A549 (cell line): ENCODE data around the gene EPB42. TPM values are rescaled to one million over a fixed set of nuclear protein-coding genes. Genes with fewer than 3 reads are reported as not detected.

Experiments used
- ATAC-seq, 2 experiments: fragments of 200-7000 bp in 1 of 2; fragments of >200 bp in 1 of 2; cut with Nextera tagmentation in 1 of 2; cut with Tn5 transposase in 1 of 2; 3 replicates each; pipeline versions ENCODE4 v1.8.0 to v1.9.1; 2018 to 2020; ENCODE audit warnings: mild to moderate bottlenecking in 1 of 2, moderate library complexity in 1 of 2
- CTCF ChIA-PET: fragments of 300-600 bp; sonication (Branson Sonifier 250); formaldehyde crosslinking; extraction: SDS; loops from one replicate; lab custom pipeline; 2021; ENCODE audit warnings: antibody characterized with exemption, inconsistent platforms; lab: Yijun Ruan, JAX
- POLR2A ChIA-PET: fragments of 350-600 bp; formaldehyde crosslinking; extraction: SDS; loops from one replicate; lab custom pipeline; 2021; ENCODE audit warnings: antibody characterized with exemption, inconsistent platforms; lab: Yijun Ruan, JAX
- DNase-seq, 2 experiments: peaks; one replicate each; pipeline versions ENCODE4 v3.0.0 to v3.0.0-alpha.2; 2011 to 2016; ENCODE audit warnings: low read depth in 1 of 2, low spot score in 1 of 2
- FAIRE-seq: peaks from 2 replicates; lab custom pipeline; 2011; peaks lifted over from hg19 to GRCh38; lab: Jason Lieb, UNC
- H3K27ac ChIP-seq, 2 experiments: fragments of >200 bp; sonication (Bioruptor Twin); formaldehyde crosslinking; 3 replicates each; pipeline ENCODE4 v1.5.1; 2016 to 2017
- H3K4me1 ChIP-seq: fragments of >200 bp; sonication (Bioruptor Twin); formaldehyde crosslinking; 3 replicates; pipeline ENCODE4 v1.6.1; 2016
- H3K4me2 ChIP-seq: fragments of >200 bp; sonication (Bioruptor Twin); formaldehyde crosslinking; 3 replicates; pipeline ENCODE4 v1.6.1; 2016
- H3K4me3 ChIP-seq: fragments of >200 bp; sonication (Bioruptor Twin); formaldehyde crosslinking; 3 replicates; pipeline ENCODE4 v1.5.1; 2016
- H3K9me3 ChIP-seq: fragments of >200 bp; sonication (Bioruptor Twin); formaldehyde crosslinking; 3 replicates; pipeline ENCODE4 v1.6.1; 2016
- BCL3 ChIP-seq: fragments of >200 bp; sonication (Bioruptor Twin); formaldehyde crosslinking; IDR thresholded peaks from 3 replicates; pipeline ENCODE4 v1.6.1; 2016
- BHLHE40 ChIP-seq: IDR thresholded peaks from 2 replicates; pipeline ENCODE4 v1.6.1; 2012; ENCODE audit warnings: low read depth, low read length, inconsistent platforms
- CBX2 ChIP-seq: fragments of 200-600 bp; sonication (generic); IDR thresholded peaks from 2 replicates; pipeline ENCODE4 v1.6.1; 2016; ENCODE audit warnings: low read depth, mild to moderate bottlenecking, borderline replicate concordance
- CHD2 ChIP-seq: fragments of 150-350 bp; IDR thresholded peaks from 2 replicates; pipeline ENCODE4 v1.6.1; 2014; ENCODE audit warnings: low read length; ENCODE audit not compliant: partially characterized antibody
- EHF ChIP-seq: fragments of 250-450 bp; sonication (Bioruptor Pico); IDR thresholded peaks from 2 replicates; pipeline ENCODE4 v1.5.0; 2020; ENCODE audit warnings: mild to moderate bottlenecking
- EHMT2 ChIP-seq: fragments of 200-600 bp; sonication (generic); IDR thresholded peaks from 2 replicates; pipeline ENCODE4 v1.6.1; 2016; ENCODE audit warnings: antibody characterized with exemption, low read depth, mild to moderate bottlenecking, moderate library complexity
- EP300 ChIP-seq, 2 experiments: fragments of >200 bp; sonication (Bioruptor Twin); formaldehyde crosslinking; IDR thresholded peaks; 2 replicates in 1 of 2; 3 replicates in 1 of 2; pipeline ENCODE4 v1.6.1; 2016 to 2017
- FOSB ChIP-seq: fragments of 250-450 bp; sonication (Bioruptor Pico); IDR thresholded peaks from 2 replicates; pipeline ENCODE4 v1.5.0; 2020; ENCODE audit warnings: mild to moderate bottlenecking, moderate library complexity
- GATA3 ChIP-seq: IDR thresholded peaks from 2 replicates; pipeline ENCODE4 v1.6.1; 2012; ENCODE audit warnings: borderline replicate concordance
- HDAC2 ChIP-seq: fragments of 200-600 bp; sonication (generic); IDR thresholded peaks from 2 replicates; pipeline ENCODE4 v1.6.1; 2016
- HEYL ChIP-seq: fragments of 250-450 bp; sonication (Bioruptor Pico); IDR thresholded peaks from 2 replicates; pipeline ENCODE4 v1.8.0; 2021; ENCODE audit warnings: mild to moderate bottlenecking, moderate library complexity
- HMGXB4 ChIP-seq: fragments of 250-450 bp; sonication (Bioruptor Pico); IDR thresholded peaks from 2 replicates; pipeline ENCODE4 v1.5.0; 2021; ENCODE audit warnings: mild to moderate bottlenecking, moderate library complexity, borderline replicate concordance
- HOXB13 ChIP-seq: fragments of 250-450 bp; sonication (Bioruptor Pico); IDR thresholded peaks from 2 replicates; pipeline ENCODE4 v1.5.0; 2020; ENCODE audit warnings: low read depth, mild to moderate bottlenecking, moderate library complexity
- HOXB5 ChIP-seq: fragments of 250-450 bp; sonication (Bioruptor Pico); IDR thresholded peaks from 2 replicates; pipeline ENCODE4 v1.5.0; 2020; ENCODE audit warnings: mild to moderate bottlenecking, moderate library complexity
- KDM1A ChIP-seq: fragments of 200-600 bp; sonication (generic); IDR thresholded peaks from 2 replicates; pipeline ENCODE4 v1.6.1; 2016; ENCODE audit warnings: low read depth, mild to moderate bottlenecking
- KDM5A ChIP-seq: fragments of 200-600 bp; sonication (generic); IDR thresholded peaks from 2 replicates; pipeline ENCODE4 v1.6.1; 2016; ENCODE audit warnings: antibody characterized with exemption, mild to moderate bottlenecking
- MYC ChIP-seq: IDR thresholded peaks from 2 replicates; pipeline ENCODE4 v1.6.1; 2012; ENCODE audit warnings: mild to moderate bottlenecking, inconsistent platforms, low read length, improper control_type of control experiment, borderline replicate concordance
- NPAS2 ChIP-seq: fragments of 250-450 bp; sonication (Bioruptor Pico); IDR thresholded peaks from 2 replicates; pipeline ENCODE4 v1.8.0; 2022; ENCODE audit warnings: mild to moderate bottlenecking, moderate library complexity, borderline replicate concordance
- PBX3 ChIP-seq: IDR thresholded peaks from 2 replicates; pipeline ENCODE4 v1.6.1; 2012
- PHF8 ChIP-seq: fragments of 200-600 bp; sonication (generic); IDR thresholded peaks from 2 replicates; pipeline ENCODE4 v1.6.1; 2016; ENCODE audit warnings: low read depth, mild to moderate bottlenecking, antibody characterized with exemption, moderate library complexity, borderline replicate concordance
- POLR2AphosphoS2 ChIP-seq: conservative IDR thresholded peaks from 2 replicates; pipeline ENCODE4 v1.6.1; 2012; ENCODE audit warnings: low read length, improper control_type of control experiment, inconsistent platforms
- RARB ChIP-seq: fragments of 250-450 bp; sonication (Bioruptor Pico); IDR thresholded peaks from 2 replicates; pipeline ENCODE4 v1.8.0; 2021; ENCODE audit warnings: mild to moderate bottlenecking, moderate library complexity
- RCOR1 ChIP-seq: fragments of 150-350 bp; IDR thresholded peaks from 2 replicates; pipeline ENCODE4 v1.6.1; 2014; ENCODE audit warnings: antibody characterized with exemption, low read length, low read depth
- RFX5 ChIP-seq: fragments of 450-650 bp; IDR thresholded peaks from 2 replicates; pipeline ENCODE4 v1.7.1; 2014; ENCODE audit warnings: antibody characterized with exemption, mild to moderate bottlenecking, moderate library complexity
- RNF2 ChIP-seq: fragments of 200-600 bp; sonication (generic); IDR thresholded peaks from 2 replicates; pipeline ENCODE4 v1.6.1; 2016; ENCODE audit warnings: low read depth, mild to moderate bottlenecking, antibody characterized with exemption, moderate library complexity, borderline replicate concordance
- TFCP2L1 ChIP-seq: fragments of 250-450 bp; sonication (Bioruptor Pico); IDR thresholded peaks from 2 replicates; pipeline ENCODE4 v1.5.0; 2021; ENCODE audit warnings: mild to moderate bottlenecking
- TP53 ChIP-seq: fragments of 250-450 bp; sonication (Bioruptor Pico); IDR thresholded peaks from 2 replicates; pipeline ENCODE4 v1.5.0; 2021; ENCODE audit warnings: mild to moderate bottlenecking, moderate library complexity
- ZC3H11A ChIP-seq: fragments of 450-650 bp; IDR thresholded peaks from 2 replicates; pipeline ENCODE4 v1.6.1; 2014; ENCODE audit warnings: antibody characterized with exemption, mild to moderate bottlenecking
- ZSCAN20 ChIP-seq: fragments of 250-450 bp; sonication (Bioruptor Pico); IDR thresholded peaks from 2 replicates; pipeline ENCODE4 v1.8.0; 2022; ENCODE audit warnings: mild to moderate bottlenecking, moderate library complexity
- WGBS: methylation state at CpG from one replicate; pipeline ENCODE4 v1.1.6; 2017; ENCODE audit errors: missing lambda C conversion rate; 5-methylcytosine and 5-hydroxymethylcytosine counted together
- polyA plus RNA-seq, 4 experiments: library from polyadenylated mRNA; depleted of rRNA in 3 of 4; stranded (reverse); fragments of >200 nt; fragmentation: RNase III in 1 of 4; extraction: RNeasy Plus Mini Kit Qiagen cat#74134 plus additional on column Dnase treatment in 1 of 4; gene quantifications; 2 replicates in 3 of 4; 3 replicates in 1 of 4; pipeline ENCODE4 v1.2.3, GENCODE V29; 2011 to 2017
- TF ChIP-seq, protein P1 (sequence below): IDR thresholded peaks from 2 replicates; pipeline ENCODE4 v1.6.1; 2012; ENCODE audit warnings: low read depth, borderline replicate concordance
- TF ChIP-seq, protein P2 (sequence below): IDR thresholded peaks from 2 replicates; pipeline ENCODE4 v1.6.1; 2012

Gene EPB42
- polyA plus RNA-seq, 2 of the 4 experiments (the other 2 are of a cell fraction), result not detected

GRCh38 chr15:43255376-43255775 is 34.6 kb upstream of the EPB42 start (continued):
- TF ChIP-seq EHF (CRISPR knock-in tag) (no peak), GATA3 (no peak), RCOR1 (no peak)
- TF ChIP-seq, all 56 proteins: peak for 0

- FAIRE-seq, result no peak
- TF ChIP-seq, protein P1, sequence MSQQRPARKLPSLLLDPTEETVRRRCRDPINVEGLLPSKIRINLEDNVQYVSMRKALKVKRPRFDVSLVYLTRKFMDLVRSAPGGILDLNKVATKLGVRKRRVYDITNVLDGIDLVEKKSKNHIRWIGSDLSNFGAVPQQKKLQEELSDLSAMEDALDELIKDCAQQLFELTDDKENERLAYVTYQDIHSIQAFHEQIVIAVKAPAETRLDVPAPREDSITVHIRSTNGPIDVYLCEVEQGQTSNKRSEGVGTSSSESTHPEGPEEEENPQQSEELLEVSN, result no peak
- no peak for TF ChIP-seq MYC
- TF ChIP-seq RFX5, result no peak
- no peak for TF ChIP-seq TP53 (CRISPR knock-in tag)
- no peak for TF ChIP-seq HEYL
- TF ChIP-seq TFCP2L1, result no peak
- TF ChIP-seq NPAS2 (CRISPR knock-in tag), result no peak
- TF ChIP-seq BCL3, result no peak
- no peak for TF ChIP-seq HOXB5 (CRISPR knock-in tag)
- TF ChIP-seq KDM5A, result no peak
- TF ChIP-seq RNF2, result no peak
- TF ChIP-seq, protein P2, sequence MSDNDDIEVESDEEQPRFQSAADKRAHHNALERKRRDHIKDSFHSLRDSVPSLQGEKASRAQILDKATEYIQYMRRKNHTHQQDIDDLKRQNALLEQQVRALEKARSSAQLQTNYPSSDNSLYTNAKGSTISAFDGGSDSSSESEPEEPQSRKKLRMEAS, result no peak
- no peak for TF ChIP-seq RARB
- TF ChIP-seq EHMT2, result no peak
- no peak for TF ChIP-seq KDM1A
- no peak for TF ChIP-seq ZC3H11A
- TF ChIP-seq PHF8, result no peak
- TF ChIP-seq, all 56 proteins: peak for 0
These were observed 32.9 kb upstream of the EPB42 start for GRCh38 chr15:43253431-43254403.

GRCh38 chr15:43251871-43252250 is 31.0 kb upstream of the EPB42 start:
- Histone ChIP-seq H3K27ac (no peak overlapping the region), H3K4me2 (no peak overlapping the region), H3K4me3 (no peak overlapping the region), H3K4me1 (no peaks in the 10 kb centered on the region), H3K9me3 (no peaks in the 10 kb centered on the region)
- no peak for DNase-seq
- FAIRE-seq, result no peak
- ChIA-PET CTCF (interaction anchor here (2.8 kb wide), 1 partner anchor 33 kb away, joined by 18 read pairs; no protein-coding TSS in a partner anchor), POLR2A (no interaction called here)
- 48% methylated on average over 4 of the region's 4 CpGs for WGBS
- ATAC-seq, result no peak
- no peak for TF ChIP-seq PBX3
- TF ChIP-seq HMGXB4 (CRISPR knock-in tag), result no peak
- no peak for TF ChIP-seq EP300 (IDR thresholded peaks at IDR 0.05)
- TF ChIP-seq CBX2, result no peak
- TF ChIP-seq MYC, result no peak
- no peak for TF ChIP-seq TFCP2L1
- TF ChIP-seq HOXB13 (CRISPR knock-in tag), result no peak
- no peak for TF ChIP-seq CHD2
- TF ChIP-seq, protein P1, result no peak
- no peak for TF ChIP-seq HDAC2
- no peak for TF ChIP-seq ZSCAN20 (CRISPR knock-in tag)
- no peak for TF ChIP-seq BHLHE40
- no peak for TF ChIP-seq EHF (CRISPR knock-in tag)
- TF ChIP-seq POLR2AphosphoS2, result no peak
- no peak for TF ChIP-seq RARB
- TF ChIP-seq FOSB, result no peak

More at GRCh38 chr15:43253431-43254403, 32.9 kb upstream of the EPB42 start:
- H3K27ac ChIP-seq, result no peak overlapping the region
- DNase-seq, result no peak
- no peaks in the 10 kb centered on the region for H3K9me3 ChIP-seq
- ChIA-PET POLR2A (no interaction called here), CTCF (interaction anchor here (0.5 to 1.5 kb wide), 4 partner anchors 14 to 327 kb away, joined by 3 to 4 read pairs (median 3); no protein-coding TSS in a partner anchor)
- 59% methylated on average over 11 of the region's 15 CpGs for WGBS
- H3K4me1 ChIP-seq, result no peaks in the 10 kb centered on the region
- no peak overlapping the region for H3K4me2 ChIP-seq
- no peak for ATAC-seq
- no peak overlapping the region for H3K4me3 ChIP-seq
